IMR-90 (cell line): ENCODE results near the gene CDK17.

ENCODE experiments used
- BHLHE40 ChIP-seq: fragments of 150-350 bp; IDR thresholded peaks from 2 replicates; pipeline ENCODE4 v1.6.1; 2016; ENCODE audit warnings: mild to moderate bottlenecking, low read depth, low read length
- CEBPB ChIP-seq: IDR thresholded peaks from 2 replicates; pipeline ENCODE4 v1.6.1; 2012; ENCODE audit warnings: low read depth, low read length, improper control_type of control experiment
- CTCF ChIP-seq: conservative IDR thresholded peaks from 2 replicates; pipeline ENCODE4 v1.5.1; 2012; ENCODE audit warnings: mild to moderate bottlenecking, low read depth, low read length, improper control_type of control experiment
- MAZ ChIP-seq: IDR thresholded peaks from 2 replicates; pipeline ENCODE4 v1.6.1; 2012; ENCODE audit warnings: low read depth, mild to moderate bottlenecking, low read length, improper control_type of control experiment, moderate library complexity, borderline replicate concordance
- MXI1 ChIP-seq: IDR thresholded peaks from 2 replicates; pipeline ENCODE4 v1.6.1; 2012; ENCODE audit warnings: low read depth, mild to moderate bottlenecking, low read length, moderate library complexity, borderline replicate concordance
- NFE2L2 ChIP-seq: fragments of 150-350 bp; IDR thresholded peaks from 2 replicates; pipeline ENCODE4 v1.6.1; 2016; ENCODE audit warnings: low read depth, mild to moderate bottlenecking, low read length
- POLR2A ChIP-seq: IDR thresholded peaks from 2 replicates; pipeline ENCODE4 v1.6.1; 2012; ENCODE audit warnings: mild to moderate bottlenecking, low read depth, low read length
- RAD21 ChIP-seq: IDR thresholded peaks from 2 replicates; pipeline ENCODE4 v1.6.1; 2012; ENCODE audit warnings: low read length, improper control_type of control experiment
- RCOR1 ChIP-seq: IDR thresholded peaks from 2 replicates; pipeline ENCODE4 v1.6.1; 2012; ENCODE audit warnings: mild to moderate bottlenecking, low read length, improper control_type of control experiment; ENCODE audit not compliant: insufficient replicate concordance
- RFX5 ChIP-seq: IDR thresholded peaks from 2 replicates; pipeline ENCODE4 v1.8.0; 2012; ENCODE audit warnings: low read depth, mild to moderate bottlenecking, low read length, moderate library complexity
- SMC3 ChIP-seq: fragments of 150-350 bp; IDR thresholded peaks from 2 replicates; pipeline ENCODE4 v1.6.1; 2016; ENCODE audit warnings: low read depth, mild to moderate bottlenecking, antibody characterized with exemption, low read length, moderate library complexity
- TF ChIP-seq, protein P1 (sequence below): fragments of 150-350 bp; IDR thresholded peaks from 2 replicates; pipeline ENCODE4 v1.6.1; 2017; ENCODE audit warnings: mild to moderate bottlenecking, antibody characterized with exemption, low read length, low read depth
- TF ChIP-seq, protein P2 (sequence below): fragments of 150-350 bp; IDR thresholded peaks from 2 replicates; pipeline ENCODE4 v1.6.1; 2016; ENCODE audit warnings: low read depth, mild to moderate bottlenecking, low read length, moderate library complexity, borderline replicate concordance

GRCh38 chr12:96326628-96327227, 73.5 kb downstream of the CDK17 start:
- TF ChIP-seq CTCF = no peak
- TF ChIP-seq RAD21 = no peak
- no peak for TF ChIP-seq BHLHE40
- TF ChIP-seq MXI1 = no peak
- no peak for TF ChIP-seq MAZ
- no peak for TF ChIP-seq CEBPB
- no peak for TF ChIP-seq POLR2A
- TF ChIP-seq, protein P1, sequence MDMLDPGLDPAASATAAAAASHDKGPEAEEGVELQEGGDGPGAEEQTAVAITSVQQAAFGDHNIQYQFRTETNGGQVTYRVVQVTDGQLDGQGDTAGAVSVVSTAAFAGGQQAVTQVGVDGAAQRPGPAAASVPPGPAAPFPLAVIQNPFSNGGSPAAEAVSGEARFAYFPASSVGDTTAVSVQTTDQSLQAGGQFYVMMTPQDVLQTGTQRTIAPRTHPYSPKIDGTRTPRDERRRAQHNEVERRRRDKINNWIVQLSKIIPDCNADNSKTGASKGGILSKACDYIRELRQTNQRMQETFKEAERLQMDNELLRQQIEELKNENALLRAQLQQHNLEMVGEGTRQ = no peak
- TF ChIP-seq RFX5 = no peak
- no peak for TF ChIP-seq SMC3
- no peak for TF ChIP-seq RCOR1
- TF ChIP-seq NFE2L2 = no peak
- TF ChIP-seq, protein P2, sequence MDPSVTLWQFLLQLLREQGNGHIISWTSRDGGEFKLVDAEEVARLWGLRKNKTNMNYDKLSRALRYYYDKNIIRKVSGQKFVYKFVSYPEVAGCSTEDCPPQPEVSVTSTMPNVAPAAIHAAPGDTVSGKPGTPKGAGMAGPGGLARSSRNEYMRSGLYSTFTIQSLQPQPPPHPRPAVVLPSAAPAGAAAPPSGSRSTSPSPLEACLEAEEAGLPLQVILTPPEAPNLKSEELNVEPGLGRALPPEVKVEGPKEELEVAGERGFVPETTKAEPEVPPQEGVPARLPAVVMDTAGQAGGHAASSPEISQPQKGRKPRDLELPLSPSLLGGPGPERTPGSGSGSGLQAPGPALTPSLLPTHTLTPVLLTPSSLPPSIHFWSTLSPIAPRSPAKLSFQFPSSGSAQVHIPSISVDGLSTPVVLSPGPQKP = no peak
